ENCODE results near the gene EIF1B. TPM values are rescaled to one million over a fixed set of nuclear protein-coding genes. Genes with fewer than 3 reads are reported as not detected.

EIF1B gene
- total RNA-seq, 2 experiments from 2014 or later, result 33.1 to 33.2 TPM

DNA sequence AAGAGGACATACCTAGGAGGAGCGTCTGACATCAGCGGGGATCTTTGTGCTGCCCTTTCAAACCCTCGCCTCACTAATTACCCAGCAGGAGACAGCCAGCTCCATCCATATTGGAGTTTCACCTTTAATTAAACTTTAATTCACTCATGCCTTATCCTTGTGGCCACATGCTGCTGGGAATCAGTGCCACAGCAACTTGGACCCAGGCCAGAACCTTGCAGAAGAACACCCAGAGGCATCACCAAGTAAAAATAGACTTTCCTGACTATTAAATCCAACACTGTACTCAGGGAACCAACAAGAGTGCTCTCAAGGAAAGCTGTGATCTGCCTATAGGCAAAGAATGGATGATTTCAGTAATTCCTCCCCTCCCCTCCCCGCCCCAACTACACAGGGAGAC, 23.9 kb downstream of the EIF1B start:
- H3K27ac Mint-ChIP-seq, result no peak overlapping the region
- POLR2A ChIA-PET, result no interaction called here

DNA sequence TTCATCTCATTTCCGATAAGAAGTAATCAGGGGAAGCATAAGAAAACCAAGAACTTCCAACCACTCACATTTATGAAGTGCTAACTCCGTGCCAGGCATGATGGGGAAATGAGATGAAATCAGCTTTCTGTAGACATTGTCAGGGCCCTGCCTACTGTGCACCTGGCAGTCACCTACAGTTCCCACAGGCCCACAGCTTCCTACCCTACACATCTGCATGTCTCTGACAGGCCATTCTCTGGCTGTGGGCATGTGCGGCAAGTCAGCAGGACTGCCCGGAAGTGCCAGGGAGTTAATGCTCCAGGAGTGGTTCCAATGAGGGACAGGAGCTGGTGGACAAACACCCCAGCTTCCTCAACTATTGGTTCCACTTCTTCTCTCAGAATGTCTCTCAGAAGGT, 24.3 kb downstream of the EIF1B start:
- DNase-seq (no peak), ATAC-seq (no peak)
- POLR2A ChIA-PET, result no interaction called here
- Mint-ChIP-seq H3K4me3 (no peak overlapping the region), H3K36me3 (ENCODE audit: low read depth) (no peaks in the 10 kb centered on the region), H3K9me3 (ENCODE audit: insufficient read depth) (no peaks in the 10 kb centered on the region), H3K4me1 (ENCODE audit: low read depth) (no peaks in the 10 kb centered on the region), H3K27ac (no peak overlapping the region), H3K27me3 (ENCODE audit: low read depth) (peaks cover 3% of the 10 kb centered on the region)
- CTCF ChIA-PET, result no interaction called here

More for the DNA sequence above, 23.9 kb downstream of the EIF1B start:
- Mint-ChIP-seq H3K4me3 (no peak overlapping the region), H3K9me3 (ENCODE audit: insufficient read depth) (no peaks in the 10 kb centered on the region), H3K36me3 (ENCODE audit: low read depth) (no peaks in the 10 kb centered on the region), H3K4me1 (ENCODE audit: low read depth) (no peaks in the 10 kb centered on the region), H3K27me3 (ENCODE audit: low read depth) (peaks cover 3% of the 10 kb centered on the region)
- CTCF ChIA-PET, result no interaction called here
- ATAC-seq, result no peak
- DNase-seq, result no peak

DNA sequence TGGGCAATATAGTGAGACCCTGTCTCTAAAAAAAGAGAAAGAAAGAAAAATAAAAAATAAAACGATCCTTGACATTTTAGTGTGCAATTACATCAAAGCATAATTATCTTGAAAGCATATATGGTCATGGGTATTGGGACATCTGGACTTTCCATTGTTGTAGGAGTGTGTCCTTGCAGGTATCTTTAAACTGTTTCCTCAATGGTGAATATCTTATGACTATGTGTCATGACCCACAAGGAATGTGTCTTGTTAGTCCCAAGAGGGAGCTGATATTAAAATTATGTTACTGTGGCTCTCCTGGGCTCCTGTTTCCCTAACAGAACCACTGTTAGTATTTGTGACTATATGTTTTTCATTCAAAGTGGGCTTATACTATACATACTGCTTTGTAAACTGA, 26.6 kb downstream of the EIF1B start:
- Mint-ChIP-seq H3K36me3 (ENCODE audit: low read depth) (no peaks in the 10 kb centered on the region), H3K4me1 (ENCODE audit: low read depth) (no peaks in the 10 kb centered on the region), H3K4me3 (no peak overlapping the region), H3K27ac (no peak overlapping the region), H3K27me3 (ENCODE audit: low read depth) (peaks cover 7% of the 10 kb centered on the region), H3K9me3 (ENCODE audit: insufficient read depth) (no peaks in the 10 kb centered on the region)
- POLR2A ChIA-PET, result no interaction called here
- ATAC-seq (no peak), DNase-seq (no peak)
- CTCF ChIA-PET, result no interaction called here

DNA sequence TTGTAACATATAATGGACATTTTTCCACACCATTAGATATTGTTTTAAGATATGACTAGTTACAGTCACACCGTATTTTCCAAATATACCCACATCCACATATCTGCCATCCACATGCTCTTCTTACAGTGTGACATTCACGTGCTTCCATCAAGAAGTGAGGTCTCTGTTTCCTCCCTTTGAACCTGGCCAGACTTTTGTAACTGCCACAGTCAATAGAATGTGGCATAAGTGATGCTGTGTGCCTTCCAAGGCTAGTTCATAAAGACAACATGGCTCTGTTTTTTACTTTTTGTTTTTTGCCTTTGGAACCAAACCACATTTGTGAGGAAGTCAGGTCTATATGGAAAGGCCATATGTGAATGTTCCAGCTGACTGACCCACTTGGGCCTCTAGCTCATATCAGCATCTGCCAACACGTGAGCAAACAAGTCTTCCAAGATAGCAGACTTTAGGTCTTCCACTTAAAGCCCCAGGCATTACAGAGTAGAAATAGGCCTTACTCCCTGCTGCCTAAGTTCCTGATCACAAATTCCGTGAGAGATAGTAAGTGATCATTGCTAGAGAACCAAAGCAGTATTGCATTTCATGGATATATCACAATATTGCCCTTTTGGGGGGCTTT, 27.1 kb downstream of the EIF1B start:
- DNase-seq, result no peak
- H3K36me3 Mint-ChIP-seq (ENCODE audit: low read depth), result no peaks in the 10 kb centered on the region
- no peaks in the 10 kb centered on the region for H3K4me1 Mint-ChIP-seq (ENCODE audit: low read depth)
- no peak overlapping the region for H3K4me3 Mint-ChIP-seq
- POLR2A ChIA-PET, result no interaction called here
- ATAC-seq, result no peak
- CTCF ChIA-PET, result no interaction called here
- H3K27ac Mint-ChIP-seq, result no peak overlapping the region
- H3K27me3 Mint-ChIP-seq (ENCODE audit: low read depth), result peaks cover 7% of the 10 kb centered on the region
- H3K9me3 Mint-ChIP-seq (ENCODE audit: insufficient read depth), result no peaks in the 10 kb centered on the region

DNA sequence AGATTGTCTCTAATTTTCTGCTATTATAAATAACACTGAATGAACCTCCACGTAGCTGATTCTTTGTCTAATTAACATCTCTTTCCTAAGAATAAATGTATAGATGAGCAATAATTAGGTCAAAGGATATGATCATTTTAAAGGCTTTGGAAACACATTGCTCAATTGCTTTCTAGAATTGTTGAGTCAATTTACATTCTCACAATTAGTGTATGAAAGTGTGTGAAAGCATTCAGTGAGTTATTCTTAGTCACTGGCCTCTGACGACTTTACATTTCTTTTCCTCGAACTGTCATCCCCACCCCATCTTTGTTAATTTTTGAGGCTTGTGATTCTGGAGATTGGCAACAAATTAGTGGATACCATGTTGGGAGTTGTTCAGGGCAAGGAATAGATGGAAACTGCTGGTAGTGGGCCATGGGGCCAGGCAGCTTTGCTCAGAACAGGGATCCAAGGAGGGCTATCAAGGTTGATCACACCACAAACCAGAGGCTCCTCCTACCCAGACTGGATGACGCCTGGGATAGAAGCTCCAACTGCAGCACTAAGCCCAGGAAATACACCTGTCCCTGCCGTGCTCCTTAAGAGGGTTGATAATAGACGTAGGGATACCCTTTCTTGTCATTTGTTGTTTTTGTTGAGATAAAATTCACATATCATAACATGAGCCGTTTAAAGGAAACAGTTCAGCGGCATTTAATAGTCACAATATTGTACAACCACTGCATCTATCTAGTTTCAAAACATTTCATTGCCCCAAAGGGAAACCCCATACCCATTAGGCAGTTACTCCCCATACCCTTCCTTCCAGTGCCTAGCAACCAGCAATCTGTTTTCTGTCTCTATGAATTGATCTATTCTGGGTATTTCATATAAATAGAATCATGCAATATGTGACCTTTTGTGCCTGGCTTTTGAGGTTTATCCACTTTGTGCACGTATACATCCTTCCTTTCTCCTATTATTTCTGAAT, 27.9 kb downstream of the EIF1B start:
- Mint-ChIP-seq H3K27me3 (ENCODE audit: low read depth) (peaks cover 9% of the 10 kb centered on the region), H3K36me3 (ENCODE audit: low read depth) (no peaks in the 10 kb centered on the region), H3K27ac (no peak overlapping the region), H3K9me3 (ENCODE audit: insufficient read depth) (no peaks in the 10 kb centered on the region), H3K4me1 (ENCODE audit: low read depth) (no peaks in the 10 kb centered on the region), H3K4me3 (no peak overlapping the region)
- ATAC-seq, result no peak
- ChIA-PET POLR2A (no interaction called here), CTCF (no interaction called here)
- no peak for DNase-seq

DNA sequence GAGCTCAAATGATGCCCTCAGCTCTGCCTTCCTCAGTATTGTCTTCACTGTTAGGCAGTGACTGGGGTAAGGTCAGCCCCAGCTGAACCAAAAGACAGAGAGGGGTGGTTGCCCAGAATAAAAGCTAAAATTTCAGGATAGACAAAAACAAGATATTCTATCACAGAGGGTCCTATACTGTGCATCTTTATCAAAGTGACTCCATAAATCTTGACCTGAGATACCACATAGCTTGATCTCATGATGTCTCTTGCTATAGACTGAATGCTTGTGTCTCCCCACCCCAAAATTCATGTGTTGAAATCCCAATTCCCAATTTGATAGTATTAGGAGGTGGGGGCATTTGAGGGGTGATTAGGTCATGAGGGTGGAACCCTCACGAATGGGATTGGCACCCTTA, 30.4 kb downstream of the EIF1B start:
- CTCF ChIA-PET, result interaction anchor here (0.8 kb wide), 1 partner anchor 23 kb away, joined by 3 read pairs; no protein-coding TSS in a partner anchor

DNA sequence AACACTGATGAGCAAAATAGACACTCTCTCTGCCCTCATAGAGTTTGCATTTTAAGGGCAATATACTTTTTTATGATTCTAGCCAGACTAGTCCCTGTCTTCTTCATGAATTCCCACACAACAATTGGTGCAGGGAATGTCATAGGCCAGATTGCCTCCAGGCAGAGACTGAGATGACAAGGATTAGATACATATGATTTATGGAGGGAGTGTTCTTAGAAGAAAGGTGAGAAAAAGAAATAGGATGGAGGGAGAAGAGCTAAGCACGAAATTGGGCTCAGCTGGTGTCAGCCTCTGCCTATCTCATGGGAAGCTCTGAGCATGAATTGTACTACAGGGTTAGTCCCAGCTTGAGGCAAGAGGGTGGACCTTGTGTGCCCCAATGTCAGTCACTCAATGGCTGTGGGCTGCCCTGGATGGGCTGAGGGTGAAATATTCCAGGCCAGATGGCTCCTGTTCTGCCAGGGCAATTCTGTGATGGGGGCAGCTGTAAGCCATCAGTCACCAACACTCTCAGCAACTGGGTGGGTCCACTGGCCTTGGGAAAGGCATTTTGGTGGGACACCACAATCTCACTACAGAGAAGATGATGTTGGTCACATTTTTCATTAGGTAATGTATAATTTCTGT, 31.1 kb downstream of the EIF1B start:
- DNase-seq (no peak), ATAC-seq (no peak)
- CTCF ChIA-PET, result interaction anchor here (0.8 kb wide), 1 partner anchor 24 kb away, joined by 3 read pairs; no protein-coding TSS in a partner anchor
- H3K36me3 Mint-ChIP-seq (ENCODE audit: low read depth), result no peaks in the 10 kb centered on the region
- H3K4me1 Mint-ChIP-seq (ENCODE audit: low read depth), result no peaks in the 10 kb centered on the region
- H3K27ac Mint-ChIP-seq, result no peak overlapping the region
- POLR2A ChIA-PET, result no interaction called here
- peaks cover 9% of the 10 kb centered on the region for H3K27me3 Mint-ChIP-seq (ENCODE audit: low read depth)
- no peak overlapping the region for H3K4me3 Mint-ChIP-seq
- no peaks in the 10 kb centered on the region for H3K9me3 Mint-ChIP-seq (ENCODE audit: insufficient read depth)

More for the DNA sequence above, 30.4 kb downstream of the EIF1B start:
- ATAC-seq (no peak), DNase-seq (no peak)
- POLR2A ChIA-PET, result no interaction called here
- H3K9me3 Mint-ChIP-seq (ENCODE audit: insufficient read depth), result no peaks in the 10 kb centered on the region
- H3K36me3 Mint-ChIP-seq (ENCODE audit: low read depth), result no peaks in the 10 kb centered on the region
- no peaks in the 10 kb centered on the region for H3K4me1 Mint-ChIP-seq (ENCODE audit: low read depth)
- no peak overlapping the region for H3K4me3 Mint-ChIP-seq
- H3K27ac Mint-ChIP-seq, result no peak overlapping the region
- peaks cover 9% of the 10 kb centered on the region for H3K27me3 Mint-ChIP-seq (ENCODE audit: low read depth)

DNA sequence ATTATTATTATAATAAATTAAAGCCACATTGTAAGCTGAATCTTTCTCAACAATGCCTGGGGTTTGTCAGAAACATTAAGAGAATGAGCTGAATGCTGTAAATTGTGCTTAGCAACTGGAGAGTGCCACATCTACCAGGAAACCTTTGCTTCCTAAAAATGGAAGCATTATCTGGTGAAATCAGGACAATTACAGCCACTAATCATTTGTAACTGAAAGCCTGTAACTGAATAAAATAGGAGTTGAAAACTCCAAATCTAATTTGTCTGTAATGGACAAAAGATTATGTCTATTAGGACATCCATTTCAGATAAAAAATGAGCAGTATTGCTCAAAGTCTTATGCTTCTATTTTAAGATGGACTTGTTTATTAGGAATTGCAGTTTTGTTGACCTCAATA, 32.2 kb downstream of the EIF1B start:
- POLR2A ChIA-PET, result no interaction called here
- CTCF ChIA-PET, result no interaction called here
- DNase-seq (no peak), ATAC-seq (no peak)
- Mint-ChIP-seq H3K4me3 (no peak overlapping the region), H3K27me3 (ENCODE audit: low read depth) (peaks cover 9% of the 10 kb centered on the region), H3K27ac (no peak overlapping the region), H3K9me3 (ENCODE audit: insufficient read depth) (no peaks in the 10 kb centered on the region), H3K36me3 (ENCODE audit: low read depth) (no peaks in the 10 kb centered on the region), H3K4me1 (ENCODE audit: low read depth) (no peaks in the 10 kb centered on the region)

DNA sequence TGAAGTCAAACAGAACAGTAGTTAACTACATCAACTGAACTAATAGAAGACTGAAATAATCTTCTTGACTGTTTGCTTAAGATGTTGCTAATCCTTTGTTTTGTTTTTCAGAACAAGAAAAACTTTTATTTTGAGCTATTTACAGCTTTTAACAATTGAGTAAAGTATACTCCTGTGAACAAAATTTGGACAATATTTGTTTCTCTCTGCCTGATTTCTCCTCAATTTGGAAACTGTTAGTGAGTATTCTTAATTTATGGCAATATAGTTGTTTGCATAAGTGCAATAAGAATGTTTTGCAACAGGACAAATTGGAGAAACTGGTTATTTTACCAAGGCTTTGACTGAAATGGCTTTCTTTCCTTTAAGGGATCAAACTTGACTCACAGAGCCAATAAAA, 41.0 kb downstream of the EIF1B start:
- POLR2A ChIA-PET, result no interaction called here
- ATAC-seq, result no peak
- no peaks in the 10 kb centered on the region for H3K4me1 Mint-ChIP-seq (ENCODE audit: low read depth)
- CTCF ChIA-PET, result no interaction called here
- H3K36me3 Mint-ChIP-seq (ENCODE audit: low read depth), result no peaks in the 10 kb centered on the region
- peaks cover 7% of the 10 kb centered on the region for H3K27me3 Mint-ChIP-seq (ENCODE audit: low read depth)
- DNase-seq, result no peak
- H3K27ac Mint-ChIP-seq, result no peak overlapping the region
- H3K4me3 Mint-ChIP-seq, result no peak overlapping the region
- peaks cover 10% of the 10 kb centered on the region for H3K9me3 Mint-ChIP-seq (ENCODE audit: insufficient read depth)

DNA sequence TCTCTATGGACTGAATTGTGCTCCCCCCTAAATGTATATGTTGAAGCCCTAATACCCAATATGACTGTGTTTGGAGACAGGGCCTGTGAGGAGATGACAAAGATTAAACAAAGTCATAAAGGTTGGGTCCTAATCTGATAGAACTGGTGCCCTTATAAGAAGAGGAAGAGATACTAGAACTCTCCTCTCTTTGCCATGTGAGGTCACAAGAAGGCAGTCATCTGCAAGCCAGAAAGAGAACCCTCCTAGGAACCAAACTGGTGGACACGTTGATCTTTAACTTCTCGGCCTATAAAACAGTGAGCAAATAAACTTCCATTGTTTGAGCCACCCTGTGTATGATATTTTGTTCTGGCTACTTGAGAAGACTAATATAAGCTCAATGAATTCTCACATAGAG, 45.9 kb downstream of the EIF1B start:
- ChIA-PET POLR2A (no interaction called here), CTCF (no interaction called here)
- Mint-ChIP-seq H3K4me1 (ENCODE audit: low read depth) (no peaks in the 10 kb centered on the region), H3K27ac (no peak overlapping the region), H3K4me3 (no peak overlapping the region), H3K36me3 (ENCODE audit: low read depth) (no peaks in the 10 kb centered on the region), H3K9me3 (ENCODE audit: insufficient read depth) (peaks cover 10% of the 10 kb centered on the region), H3K27me3 (ENCODE audit: low read depth) (peaks cover 16% of the 10 kb centered on the region)
- no peak for DNase-seq
- no peak for ATAC-seq

DNA sequence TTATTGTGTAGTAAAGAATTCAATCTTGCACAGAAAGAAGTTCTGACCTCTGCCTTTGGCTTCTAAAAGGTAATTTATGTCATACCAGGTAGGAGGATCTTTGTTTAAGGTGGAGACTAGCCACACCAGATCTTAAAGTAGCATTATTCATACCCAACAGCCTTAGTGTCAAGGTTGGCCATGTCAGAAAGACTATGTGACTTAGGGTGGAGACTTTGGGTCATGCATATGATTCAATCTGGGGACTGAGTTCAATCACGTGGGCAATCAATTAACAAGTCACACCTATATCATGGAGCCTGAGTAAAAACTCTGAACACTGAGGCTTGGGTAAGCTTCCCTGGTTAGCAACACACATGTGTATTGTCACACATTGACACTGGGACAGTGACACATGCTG, 48.9 kb downstream of the EIF1B start:
- peaks cover 21% of the 10 kb centered on the region for H3K27me3 Mint-ChIP-seq (ENCODE audit: low read depth)
- CTCF ChIA-PET, result no interaction called here
- H3K27ac Mint-ChIP-seq, result no peak overlapping the region
- no peak for ATAC-seq
- H3K4me1 Mint-ChIP-seq (ENCODE audit: low read depth), result no peaks in the 10 kb centered on the region
- no peaks in the 10 kb centered on the region for H3K36me3 Mint-ChIP-seq (ENCODE audit: low read depth)
- POLR2A ChIA-PET, result no interaction called here
- no peak for DNase-seq
- no peak overlapping the region for H3K4me3 Mint-ChIP-seq
- H3K9me3 Mint-ChIP-seq (ENCODE audit: insufficient read depth), result no peaks in the 10 kb centered on the region

Measured in activated CD8-positive, alpha-beta T cell treated with anti-CD3 and anti-CD28 coated beads, Interleukin-2, amount 10 ng/mL, durations not matched to agents 7 days and 5 days (primary cell).